H1 (cell line): ENCODE data around the gene SKOR2. TPM values are rescaled to one million over a fixed set of nuclear protein-coding genes. Genes with fewer than 3 reads are reported as not detected.

Experiments used
- CTCF ChIA-PET: fragments of 300-600 bp; sonication (Branson Sonifier 250); formaldehyde crosslinking; loops from one replicate; lab custom pipeline; 2021; ENCODE audit not compliant: partially characterized antibody; lab: Charles Lee
- POLR2A ChIA-PET: fragments of 300-600 bp; sonication (Branson Sonifier 250); formaldehyde crosslinking; loops from one replicate; lab custom pipeline; 2021; ENCODE audit warnings: inconsistent platforms; ENCODE audit not compliant: partially characterized antibody; lab: Charles Lee
- DNase-seq, 2 experiments: peaks; one replicate each; pipeline versions ENCODE4 v3.0.0 to v3.0.0-alpha.2; 2010 to 2022; ENCODE audit warnings: low spot score in 2 of 2, low read depth in 1 of 2, mixed read lengths in 1 of 2
- FAIRE-seq: peaks from 2 replicates; lab custom pipeline; 2011; peaks lifted over from hg19 to GRCh38; lab: Jason Lieb, UNC
- H2AFZ ChIP-seq: 2 replicates; pipeline ENCODE4 v1.8.1; 2012; ENCODE audit warnings: low read length, inconsistent platforms
- H2AK5ac ChIP-seq: 2 replicates; pipeline ENCODE4 v1.6.1; 2013; ENCODE audit warnings: low read depth, low read length
- H2BK120ac ChIP-seq: replicated peaks from 2 replicates; pipeline ENCODE3; 2013; ENCODE audit warnings: low read depth, low read length, inconsistent platforms
- H2BK12ac ChIP-seq: 2 replicates; pipeline ENCODE4 v1.6.1; 2013; ENCODE audit warnings: low read depth, low read length
- H2BK15ac ChIP-seq: 2 replicates; pipeline ENCODE4 v1.6.1; 2013; ENCODE audit warnings: low read length
- H2BK20ac ChIP-seq: 2 replicates; pipeline ENCODE4 v1.6.1; 2013; ENCODE audit warnings: low read length
- H2BK5ac ChIP-seq: 2 replicates; pipeline ENCODE4 v1.6.1; 2013; ENCODE audit warnings: low read depth, low read length
- H3K14ac ChIP-seq: 2 replicates; pipeline ENCODE4 v1.6.1; 2013; ENCODE audit warnings: inconsistent platforms; ENCODE audit not compliant: insufficient read length
- H3K18ac ChIP-seq: 2 replicates; pipeline ENCODE4 v1.6.1; 2013; ENCODE audit warnings: low read length; ENCODE audit errors: extremely low read depth
- H3K23ac ChIP-seq: 2 replicates; pipeline ENCODE4 v1.6.1; 2013; ENCODE audit warnings: inconsistent platforms; ENCODE audit not compliant: insufficient read length
- H3K23me2 ChIP-seq: 2 replicates; pipeline ENCODE4 v1.6.1; 2013; ENCODE audit warnings: low read depth, low read length
- H3K27ac ChIP-seq: 2 replicates; pipeline ENCODE4 v1.6.1; 2011; ENCODE audit warnings: low read depth, low read length, inconsistent platforms
- H3K27me3 ChIP-seq, 4 experiments: replicated peaks in 1 of 4; 1 replicate in 1 of 4; 2 replicates in 3 of 4; pipeline versions ENCODE4 v1.6.1 to v1.8.1; 2011 to 2013; ENCODE audit warnings: low read length in 3 of 4, mild to moderate bottlenecking in 3 of 4, inconsistent platforms in 2 of 4, mixed read lengths in 2 of 4, moderate library complexity in 1 of 4; ENCODE audit not compliant: control insufficient read depth in 3 of 4, insufficient read depth in 3 of 4; ENCODE audit errors: extremely low read depth in 1 of 4
- H3K36me3 ChIP-seq, 4 experiments: 2 replicates each; pipeline versions ENCODE4 v1.6.1 to v1.8.1; 2011 to 2013; ENCODE audit warnings: mild to moderate bottlenecking in 4 of 4, low read length in 3 of 4, moderate library complexity in 2 of 4, control low read depth in 1 of 4, inconsistent platforms in 1 of 4; ENCODE audit not compliant: insufficient read depth in 4 of 4, control insufficient read depth in 2 of 4
- H3K4ac ChIP-seq: replicated peaks from 2 replicates; pipeline ENCODE3; 2013; ENCODE audit warnings: low read length, low read depth, mixed read lengths, inconsistent platforms; ENCODE audit not compliant: insufficient read length
- H3K4me1 ChIP-seq, 4 experiments: replicated peaks in 1 of 4; 1 replicate in 1 of 4; 2 replicates in 3 of 4; pipeline versions ENCODE4 v1.6.1 to v1.8.1; 2011 to 2013; ENCODE audit warnings: low read length in 3 of 4, inconsistent platforms in 2 of 4, mixed read lengths in 1 of 4; ENCODE audit not compliant: insufficient read depth in 4 of 4, control insufficient read depth in 3 of 4
- H3K4me2 ChIP-seq, 2 experiments: 2 replicates each; pipeline versions ENCODE4 v1.6.1 to v1.8.1; 2011 to 2013; ENCODE audit warnings: low read depth in 2 of 2, low read length in 2 of 2, control low read depth in 1 of 2, inconsistent platforms in 1 of 2, mild to moderate bottlenecking in 1 of 2; ENCODE audit not compliant: insufficient read depth in 1 of 2
- H3K4me3 ChIP-seq, 4 experiments: fragments of 200-600, 300-600 bp in 1 of 4; sonication (generic), shearing (Covaris generic), sonication (Bioruptor Twin) in 1 of 4; 2 replicates each; pipeline versions ENCODE4 v1.5.1 to v1.8.1; 2011 to 2016; ENCODE audit warnings: low read length in 4 of 4, low read depth in 3 of 4, control low read depth in 2 of 4, inconsistent platforms in 2 of 4, mild to moderate bottlenecking in 2 of 4, mixed read lengths in 1 of 4, moderate library complexity in 1 of 4; ENCODE audit not compliant: insufficient read depth in 2 of 4; ENCODE audit errors: extremely low read depth in 1 of 4
- H3K56ac ChIP-seq: replicated peaks from 2 replicates; pipeline ENCODE3; 2013; ENCODE audit warnings: low read depth, mild to moderate bottlenecking, mixed read lengths, low read length, inconsistent platforms; ENCODE audit not compliant: insufficient read length
- H3K79me1 ChIP-seq: 2 replicates; pipeline ENCODE4 v1.6.1; 2013; ENCODE audit warnings: low read depth, low read length, control low read depth
- H3K79me2 ChIP-seq, 2 experiments: 2 replicates each; pipeline versions ENCODE4 v1.6.1 to v1.8.1; 2012 to 2013; ENCODE audit warnings: low read length in 2 of 2, mild to moderate bottlenecking in 2 of 2, inconsistent platforms in 1 of 2; ENCODE audit not compliant: insufficient read depth in 2 of 2, control insufficient read depth in 1 of 2
- H3K9ac ChIP-seq, 4 experiments: replicated peaks in 1 of 4; 1 replicate in 1 of 4; 2 replicates in 3 of 4; pipeline versions ENCODE4 v1.6.1 to v1.8.1; 2011 to 2013; ENCODE audit warnings: low read depth in 3 of 4, low read length in 3 of 4, control low read depth in 2 of 4, mild to moderate bottlenecking in 2 of 4, moderate library complexity in 2 of 4, inconsistent platforms in 1 of 4; ENCODE audit errors: extremely low read depth in 1 of 4
- H3K9me3 ChIP-seq, 2 experiments: 2 replicates each; pipeline versions ENCODE4 v1.6.1 to v1.8.1; 2012 to 2013; ENCODE audit warnings: mild to moderate bottlenecking in 2 of 2, moderate library complexity in 2 of 2, control low read depth in 1 of 2, inconsistent platforms in 1 of 2, low read depth in 1 of 2, low read length in 1 of 2, mixed read lengths in 1 of 2; ENCODE audit not compliant: insufficient read depth in 2 of 2
- H4K20me1 ChIP-seq, 2 experiments: replicated peaks in 1 of 2; 2 replicates each; pipeline versions ENCODE3 to v1.8.1; 2011 to 2013; ENCODE audit warnings: inconsistent platforms in 2 of 2, low read length in 2 of 2, mild to moderate bottlenecking in 1 of 2; ENCODE audit not compliant: insufficient read depth in 2 of 2, control insufficient read depth in 1 of 2
- H4K5ac ChIP-seq: 2 replicates; pipeline ENCODE4 v1.6.1; 2013; ENCODE audit warnings: low read length, low read depth, mixed read lengths, inconsistent platforms; ENCODE audit not compliant: insufficient read length
- H4K8ac ChIP-seq: 2 replicates; pipeline ENCODE4 v1.8.0; 2013; ENCODE audit warnings: mild to moderate bottlenecking, moderate library complexity, low read length, inconsistent platforms; ENCODE audit not compliant: insufficient read depth; ENCODE audit errors: extremely low read depth
- H4K91ac ChIP-seq: replicated peaks from 2 replicates; pipeline ENCODE3; 2013; ENCODE audit warnings: low read length, mixed read lengths, inconsistent platforms; ENCODE audit not compliant: insufficient read length
- E2F6 ChIP-seq: IDR thresholded peaks from 2 replicates; pipeline ENCODE4 v1.6.1; 2012; ENCODE audit warnings: inconsistent platforms
- EZH2 ChIP-seq: fragments of 200-600 bp; sonication (generic); IDR thresholded peaks from 2 replicates; pipeline ENCODE4 v1.7.1; 2012; ENCODE audit warnings: low read depth, mild to moderate bottlenecking, moderate library complexity, low read length, inconsistent platforms; ENCODE audit not compliant: severe bottlenecking
- HDAC2 ChIP-seq, 2 experiments: fragments of 300-600 bp in 1 of 2; sonication (generic) in 1 of 2; IDR thresholded peaks; 2 replicates each; pipeline ENCODE4 v1.6.1; 2011 to 2012; ENCODE audit warnings: low read depth in 2 of 2, low read length in 2 of 2, mild to moderate bottlenecking in 2 of 2, moderate library complexity in 2 of 2, borderline replicate concordance in 1 of 2, inconsistent platforms in 1 of 2
- JUND ChIP-seq: IDR thresholded peaks from 2 replicates; pipeline ENCODE4 v1.6.1; 2011; ENCODE audit warnings: mild to moderate bottlenecking, improper control_type of control experiment, low read length
- MAFK ChIP-seq: IDR thresholded peaks from 2 replicates; pipeline ENCODE4 v1.6.1; 2012; ENCODE audit warnings: low read depth, mild to moderate bottlenecking, improper control_type of control experiment, low read length
- MAX ChIP-seq: IDR thresholded peaks from 2 replicates; pipeline ENCODE4 v1.6.1; 2012; ENCODE audit warnings: inconsistent platforms
- SRF ChIP-seq: IDR thresholded peaks from 2 replicates; pipeline ENCODE4 v1.6.1; 2011; ENCODE audit warnings: mild to moderate bottlenecking, low read depth, low read length, moderate library complexity
- WGBS, 2 experiments: shearing (Covaris generic) in 1 of 2; methylation state at CpG; one replicate each; pipeline versions ENCODE4 v1.1.6 to v1.1.7; 2013 to 2015; ENCODE audit warnings: low lambda C conversion rate in 2 of 2, mixed read lengths in 2 of 2, inconsistent platforms in 1 of 2, low coverage in 1 of 2, missing lambda C conversion rate in 1 of 2; ENCODE audit not compliant: insufficient replicate concordance in 2 of 2, insufficient coverage in 1 of 2, insufficient read length in 1 of 2; ENCODE audit errors: extremely low coverage in 1 of 2, missing lambda C conversion rate in 1 of 2; 5-methylcytosine and 5-hydroxymethylcytosine counted together
- polyA plus RNA-seq, 7 experiments: library from polyadenylated mRNA; depleted of rRNA in 3 of 7; stranded (reverse) in 5 of 7; unstranded in 2 of 7; fragments of >200 nt in 5 of 7; fragments of 200-250 nt in 2 of 7; gene quantifications; 1 replicate in 5 of 7; 2 replicates in 1 of 7; 4 replicates in 1 of 7; pipeline versions ENCODE4 v1.2.1 to v1.2.3, GENCODE V29; 2011 to 2013; ENCODE audit warnings: missing spikeins in 2 of 7, mixed read lengths in 2 of 7
- total RNA-seq: library from RNA; stranded (reverse); fragmentation: NEBNext Ultra II Directional; extraction: Animal tissue kit (Norgen Biotek cat#: 25700); gene quantifications from 2 replicates; pipeline ENCODE4 v1.2.1, GENCODE V29; 2021

SKOR2 gene
- total and polyA plus RNA-seq, 2 of the 8 experiments (the other 6 are each of a cell fraction or from before 2014, with no cell fraction given): 0.05 to 0.11 TPM

- ChIA-PET CTCF (interaction anchor here (0.6 to 9.2 kb wide), 6 partner anchors 8 to 501 kb away, joined by 3 to 146 read pairs (median 4); no protein-coding TSS in a partner anchor), POLR2A (interaction anchor here (0.7 to 1.4 kb wide), 2 partner anchors 9 to 12 kb away, joined by 3 read pairs; no protein-coding TSS in a partner anchor)
- Histone ChIP-seq H3K4ac (no peak overlapping the region), H2BK15ac (no peak overlapping the region), H3K9me3 (peaks cover 0 to 9% of the 10 kb centered on the region in 2 experiments; a peak in 2 of 4 replicates), H3K56ac (no peak overlapping the region), H4K20me1 (peaks cover 7 to 27% of the 10 kb centered on the region in 2 experiments), H3K36me3 (peaks cover 0 to 9% (median 0%) of the 10 kb centered on the region in 4 experiments; a peak in 2 of 8 replicates), H2BK12ac (no peak overlapping the region), H3K23me2 (peaks cover 3% of the 10 kb centered on the region), H4K8ac (no peak overlapping the region), H3K27ac (no peak overlapping the region), H2BK20ac (no peak overlapping the region), H3K9ac (no peak overlapping the region), H3K4me3 (peak overlapping the region in 3 of 4 experiments; percentile 6 to 15 (median 7); a peak in 3 of 8 replicates), H3K4me1 (peaks cover 17 to 33% (median 24%) of the 10 kb centered on the region in 4 experiments), H3K4me2 (peak overlapping the region; percentile 22 to 59), H3K14ac (no peak overlapping the region), H4K5ac (no peak overlapping the region), H2BK5ac (no peak overlapping the region), H2BK120ac (no peak overlapping the region), H3K79me1 (no peaks in the 10 kb centered on the region), H2AFZ (no peak overlapping the region), H3K18ac (no peak overlapping the region), H2AK5ac (no peak overlapping the region), H3K79me2 (no peaks in the 10 kb centered on the region), H3K27me3 (peaks cover 83 to 100% (median 87%) of the 10 kb centered on the region in 4 experiments), H3K23ac (no peak overlapping the region), H4K91ac (no peak overlapping the region)
- TF ChIP-seq EZH2 (peak; percentile 24), JUND (no peak), MAX (peak; percentile 31; the same call in 1 of the 2 replicates), E2F6 (peak; percentile 67), MAFK (no peak), HDAC2 (IDR thresholded peaks at IDR 0.05; ENCODE audit: borderline replicate concordance in 1 of 2, low read depth in 2 of 2, low read length in 2 of 2) (no peak), SRF (no peak)
- DNase-seq (peak in 1 of 2 experiments; percentile 64), FAIRE-seq (no peak)
- 5% methylated on average over 11 of the region's 11 CpGs; no CpG with 5 or more reads in 1 of the 2 experiments for WGBS, 2 experiments
These were observed 1.7 kb upstream of the SKOR2 start for GRCh38 chr18:47253101-47253654.
